HG03064 (cell line): Measurements from ENCODE around the gene MAP3K2.
A peak's percentile ranks its signal among the peaks of the same experiment; 100 is the strongest.

Source experiments
- ATAC-seq: cut with Tn5 transposase; IDR thresholded peaks from one replicate; pipeline ENCODE4 v1.9.1; 2021; ENCODE audit warnings: low read depth; ENCODE audit not compliant: unreplicated experiment

MAP3K2 gene

DNA sequence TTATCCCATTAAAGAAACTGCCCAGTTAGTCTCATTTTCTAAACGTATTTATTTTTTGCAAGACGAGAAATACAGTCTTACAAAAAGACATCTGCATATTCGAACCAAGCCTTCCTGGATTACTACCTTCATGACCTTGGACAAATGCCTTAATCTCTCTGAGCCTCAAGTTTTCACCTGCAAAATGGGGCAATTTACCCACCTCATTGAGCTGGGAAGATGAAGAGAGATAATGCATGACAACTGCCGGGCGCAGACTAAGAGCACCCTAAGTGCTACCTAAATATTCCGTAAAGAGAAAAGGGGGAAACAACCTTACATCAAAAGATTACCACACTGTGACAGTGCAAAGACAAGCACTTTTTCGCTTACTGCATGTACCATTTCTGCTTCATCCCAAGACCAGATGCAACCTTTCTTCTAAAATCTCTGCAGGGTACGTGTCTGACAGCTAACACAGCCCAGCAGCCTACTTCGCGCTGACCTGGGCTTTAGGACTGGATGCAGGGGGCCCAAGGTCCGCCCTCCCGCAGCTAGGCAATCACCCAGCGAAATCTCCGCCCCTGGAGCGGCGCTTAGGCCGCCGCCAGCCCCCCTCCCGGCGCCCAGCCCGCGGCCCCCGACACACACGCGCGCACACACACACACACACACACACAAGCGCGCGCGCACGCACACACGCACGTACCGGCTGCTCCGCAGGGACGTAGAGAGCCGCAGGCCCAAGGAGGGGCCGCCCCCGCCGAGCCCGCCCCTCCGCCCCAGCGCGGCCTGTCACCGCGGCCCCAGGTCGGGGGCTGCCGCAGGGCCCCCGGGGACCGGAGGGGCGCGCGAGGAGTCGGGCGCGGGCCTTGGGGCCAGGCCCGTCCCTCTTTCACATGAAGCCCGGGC, 766 bp downstream of the MAP3K2 start:
- peak; percentile 71 for ATAC-seq

DNA sequence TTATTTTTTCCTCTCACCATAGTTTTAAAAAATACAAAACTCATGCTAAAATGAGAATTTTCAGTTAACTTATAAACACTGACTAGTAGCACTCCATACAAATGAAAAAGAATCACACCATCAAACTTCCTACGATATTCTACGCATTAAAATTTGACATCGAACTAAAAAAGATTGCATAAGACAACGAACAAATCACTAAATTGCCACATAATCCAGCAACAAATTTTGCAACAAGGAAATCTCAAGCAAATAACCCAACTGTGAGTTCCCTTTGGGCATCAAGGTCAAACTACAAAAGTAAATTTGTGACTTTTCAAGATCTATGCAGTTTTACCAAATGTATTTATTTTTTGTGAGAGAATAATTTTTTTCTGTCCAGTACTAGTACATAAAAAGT, 1.5 kb downstream of the MAP3K2 start:
- ATAC-seq: no peak

DNA sequence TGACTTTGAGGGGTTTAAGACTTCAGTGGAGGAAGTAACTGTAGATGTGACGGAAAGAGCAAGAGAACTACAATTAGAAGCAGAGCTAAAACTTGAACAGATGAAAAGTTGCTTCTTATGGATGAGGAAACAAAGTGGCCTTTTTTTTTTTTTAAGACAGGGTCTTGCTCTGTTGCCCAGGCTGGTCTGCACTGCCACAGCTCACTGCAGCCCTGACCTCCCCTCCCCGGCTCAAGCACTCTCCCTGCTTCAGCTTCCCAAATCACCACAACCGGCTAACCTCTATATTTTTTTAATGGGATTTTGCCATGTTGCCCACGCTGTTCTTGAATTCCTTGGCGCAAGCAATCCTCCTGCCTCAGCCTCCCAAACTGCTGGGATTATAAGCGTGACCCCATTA, 3.2 kb downstream of the MAP3K2 start:
- no peak for ATAC-seq

DNA sequence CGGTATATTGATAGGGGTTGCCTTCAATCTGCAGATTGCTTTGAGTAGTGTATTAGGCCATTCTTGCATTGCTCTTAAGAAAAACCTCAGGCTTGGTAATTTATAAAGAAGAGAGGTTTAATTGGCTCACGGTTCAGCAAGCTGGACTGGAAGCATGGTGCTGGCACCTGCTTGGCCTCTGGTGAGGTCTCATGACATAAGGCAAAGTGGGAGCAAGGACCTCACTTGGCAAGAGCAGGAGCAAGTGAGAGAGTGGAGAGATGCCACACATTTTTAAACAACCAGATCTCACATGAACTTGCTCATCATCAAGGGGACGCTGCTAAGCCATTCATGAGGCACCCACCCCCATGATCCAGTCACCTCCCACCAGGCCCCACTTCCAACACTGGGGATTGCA, 4.9 kb downstream of the MAP3K2 start:
- ATAC-seq: no peak

DNA sequence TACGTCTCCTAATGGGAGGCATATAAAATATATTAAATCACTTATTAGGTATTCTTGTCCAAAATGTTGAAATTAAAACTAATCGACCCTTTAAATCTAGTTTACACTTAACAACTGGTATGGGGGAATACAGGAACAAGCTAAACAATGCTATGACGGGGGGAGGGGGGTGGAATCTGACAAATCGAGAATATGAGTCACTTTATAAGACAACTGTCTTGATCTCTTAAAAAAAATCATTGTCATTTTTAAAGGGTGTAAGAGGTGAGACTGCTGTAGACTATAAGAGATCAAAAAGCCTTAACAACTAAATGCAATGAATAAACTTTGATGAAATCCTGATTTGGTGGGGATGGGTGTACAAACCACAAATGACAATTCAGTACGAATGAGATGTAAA, 6.0 kb downstream of the MAP3K2 start:
- no peak for ATAC-seq

DNA sequence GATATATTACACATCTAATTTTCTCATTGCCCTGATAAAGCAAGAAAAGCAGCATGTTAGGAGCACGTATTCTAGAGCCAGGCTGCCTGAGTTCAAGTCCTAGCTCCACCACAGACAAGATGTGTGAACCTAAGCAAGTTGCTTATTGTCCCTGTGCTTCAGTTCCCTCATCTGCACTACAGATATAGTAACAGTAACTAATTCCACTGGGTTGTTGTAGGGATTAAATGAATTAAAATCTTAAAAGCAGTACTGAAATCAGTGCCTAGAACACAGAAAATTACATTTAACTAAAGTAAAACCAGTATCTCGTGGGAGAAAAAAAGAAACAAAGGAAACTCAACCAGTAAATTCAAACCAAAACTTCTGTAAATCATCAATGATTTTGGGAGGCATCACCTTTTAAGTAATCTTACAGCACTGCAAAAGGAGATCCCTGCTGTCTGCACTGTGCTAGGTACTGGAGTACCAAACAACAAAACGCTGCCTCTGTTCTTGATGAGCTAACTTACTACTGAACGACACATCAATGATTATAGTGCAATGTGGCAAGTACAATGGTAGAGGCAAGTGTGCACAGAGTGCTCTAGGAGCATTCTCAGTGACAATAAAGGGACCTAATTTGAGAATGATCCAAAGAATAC, 7.9 kb downstream of the MAP3K2 start:
- no peak for ATAC-seq

DNA sequence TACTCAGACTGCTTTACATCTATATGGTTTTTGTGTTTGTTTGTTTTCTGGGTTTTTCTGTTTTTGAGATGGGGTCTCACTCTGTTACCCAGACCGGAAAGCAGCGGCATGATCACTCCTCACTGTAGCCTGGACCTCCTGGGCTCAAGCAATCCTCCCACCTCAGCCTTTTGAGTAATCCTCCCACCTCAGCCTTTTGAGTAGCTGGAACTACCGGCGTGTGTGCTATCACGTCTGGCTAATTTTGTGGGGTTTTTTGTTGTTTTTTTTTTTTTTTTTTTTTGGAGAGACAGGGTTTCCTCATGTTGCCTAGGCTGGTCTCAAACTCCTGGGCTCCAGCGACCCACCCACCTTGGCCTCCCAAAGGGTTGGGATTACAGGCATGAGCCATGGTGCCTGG, 9.1 kb downstream of the MAP3K2 start:
- no peak for ATAC-seq

DNA sequence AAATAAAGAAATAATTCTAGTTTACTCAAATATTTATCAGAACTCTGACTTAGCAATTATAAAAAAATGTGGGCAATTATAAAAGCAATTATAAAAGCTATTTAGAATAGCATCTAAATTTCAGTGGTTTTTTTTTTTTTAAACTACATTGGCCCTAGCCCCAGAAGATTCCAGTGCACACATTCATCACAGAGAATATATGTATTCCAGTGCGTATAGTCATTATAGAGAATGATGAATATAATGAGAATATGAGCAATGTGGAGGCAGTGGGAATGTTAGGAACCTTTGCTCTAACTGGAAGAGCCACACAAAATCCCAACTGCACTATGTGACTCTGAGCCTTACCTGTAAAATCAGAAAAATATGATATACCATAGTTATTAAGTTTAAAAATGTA, 10.5 kb downstream of the MAP3K2 start:
- ATAC-seq: no peak

DNA sequence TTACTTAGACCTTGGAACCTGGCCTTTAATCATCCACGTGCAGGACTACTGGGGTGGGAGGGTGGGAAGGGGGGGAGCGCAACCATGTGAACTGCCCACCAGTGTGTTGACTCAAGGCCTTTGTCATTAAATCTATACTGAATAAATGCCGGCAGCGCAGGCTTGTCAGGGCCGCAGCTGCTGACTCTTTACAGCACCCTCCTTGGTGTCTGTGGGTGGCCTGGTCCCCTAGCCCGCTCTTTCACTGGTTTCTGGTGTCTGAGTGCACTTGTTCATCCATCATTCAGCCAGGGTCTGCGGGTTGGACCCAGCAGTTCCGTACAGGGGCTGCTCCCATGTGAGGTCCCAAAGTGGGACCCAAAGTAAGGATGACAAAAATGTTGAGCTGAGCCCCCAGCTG, 11.5 kb downstream of the MAP3K2 start:
- no peak for ATAC-seq

DNA sequence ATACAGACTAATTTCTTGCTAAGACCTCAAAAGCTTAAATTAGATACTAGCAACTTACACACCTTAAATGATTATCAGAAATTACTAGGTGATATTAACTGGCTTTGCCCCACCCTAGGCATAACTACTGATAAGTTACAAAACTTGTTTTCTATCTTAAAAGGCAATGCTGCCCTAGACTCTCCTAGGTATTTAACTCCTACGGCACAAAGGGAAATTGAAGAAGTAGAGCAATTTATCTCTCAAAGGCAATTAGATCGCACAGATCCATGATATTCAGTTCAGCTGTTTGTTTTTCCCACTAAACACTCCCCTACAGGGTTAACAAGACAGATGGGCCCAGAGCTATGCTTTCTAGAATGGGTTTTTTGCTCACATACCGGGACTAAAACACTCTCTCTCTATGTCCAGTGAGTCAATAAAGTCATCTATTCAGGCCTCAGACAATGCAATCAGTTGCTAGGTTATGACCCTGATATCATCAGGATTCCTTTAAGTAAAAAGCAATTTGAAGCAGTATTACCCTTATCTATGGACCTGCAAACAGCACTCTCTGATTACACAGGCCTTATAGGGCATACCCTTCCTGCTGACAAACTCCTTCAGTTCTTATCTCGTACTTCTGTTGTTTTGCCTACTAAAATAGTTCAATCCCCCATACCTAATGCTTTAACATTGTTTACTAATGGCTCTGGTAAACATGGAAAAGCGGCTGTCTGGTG, 14.3 kb downstream of the MAP3K2 start:
- no peak for ATAC-seq

DNA sequence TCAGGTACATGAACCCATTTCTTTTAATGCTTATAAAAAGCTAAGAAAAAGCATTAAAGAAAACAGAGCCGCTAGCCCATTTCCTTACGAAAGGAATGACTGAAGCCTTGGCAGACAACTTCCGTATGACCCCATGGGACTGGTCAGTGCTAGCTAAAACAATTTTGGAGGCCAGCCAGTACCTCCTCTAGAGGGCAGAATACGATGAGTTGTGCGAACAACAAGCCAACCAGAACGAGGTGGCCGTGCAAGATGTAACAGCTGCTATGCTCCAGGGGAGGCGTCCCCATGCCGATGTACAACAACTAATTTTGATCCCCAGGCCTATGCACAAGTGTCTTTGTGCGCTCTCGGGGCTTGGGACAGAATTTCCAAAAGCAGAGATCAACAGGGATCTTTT, 16.7 kb downstream of the MAP3K2 start:
- ATAC-seq: no peak

DNA sequence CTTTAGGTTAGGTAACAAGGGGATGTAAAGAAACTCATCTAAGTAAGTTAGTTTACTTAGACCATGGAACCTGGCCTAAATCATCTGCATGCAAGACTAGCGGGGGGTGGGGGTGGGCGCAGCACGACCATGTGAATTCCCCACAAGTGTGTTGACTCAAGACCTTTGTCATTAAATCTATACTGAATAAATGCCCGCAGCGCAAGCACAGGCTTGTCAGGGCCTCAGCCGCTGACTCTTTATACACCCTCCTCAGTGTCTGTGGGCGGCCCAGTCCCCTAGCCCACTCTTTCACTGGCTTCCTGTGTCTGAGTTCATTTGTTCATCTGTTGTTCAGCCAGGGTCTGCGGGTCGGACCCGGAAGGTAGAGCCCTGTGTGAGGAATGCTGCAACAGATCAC, 17.8 kb downstream of the MAP3K2 start:
- no peak for ATAC-seq

DNA sequence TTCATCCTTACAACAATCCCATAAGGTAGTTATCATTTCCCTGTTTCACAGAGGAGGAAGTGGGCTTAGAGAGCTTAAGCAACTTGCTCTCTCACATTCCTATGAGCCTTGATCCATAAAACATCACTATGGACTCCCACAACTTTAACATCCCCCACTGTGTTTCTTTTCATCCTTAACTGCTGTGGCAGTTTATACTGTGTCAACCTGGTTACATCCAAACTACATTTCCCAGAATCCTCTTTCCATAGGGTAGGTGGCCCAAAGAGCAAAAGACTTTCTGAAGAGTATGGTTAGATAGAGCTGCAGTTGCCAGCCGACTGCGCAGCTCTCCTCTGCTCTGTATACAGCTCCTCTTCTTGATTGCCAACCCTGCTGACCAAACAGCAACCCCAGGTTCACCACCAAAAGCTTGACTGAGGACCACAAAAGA, 22.5 kb downstream of the MAP3K2 start:
- no peak for ATAC-seq

DNA sequence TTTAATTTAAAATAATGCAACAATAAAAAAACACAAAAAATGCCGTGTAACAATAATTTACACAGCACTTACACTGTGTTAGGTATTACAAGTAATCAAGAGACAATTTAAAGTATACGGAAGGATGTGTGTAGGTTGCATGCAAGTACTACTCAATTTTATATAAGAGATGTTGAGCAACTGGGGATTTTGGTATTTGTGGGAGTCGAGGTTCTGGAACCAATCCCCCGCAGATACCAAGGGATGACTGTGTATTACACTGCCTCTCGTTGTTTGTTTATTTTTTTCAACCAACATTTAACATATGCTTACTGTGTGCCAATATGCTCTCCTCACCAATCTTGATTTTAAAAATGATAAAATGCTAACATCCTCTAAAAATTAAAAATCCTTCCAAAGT, 24.8 kb downstream of the MAP3K2 start:
- ATAC-seq: no peak

DNA sequence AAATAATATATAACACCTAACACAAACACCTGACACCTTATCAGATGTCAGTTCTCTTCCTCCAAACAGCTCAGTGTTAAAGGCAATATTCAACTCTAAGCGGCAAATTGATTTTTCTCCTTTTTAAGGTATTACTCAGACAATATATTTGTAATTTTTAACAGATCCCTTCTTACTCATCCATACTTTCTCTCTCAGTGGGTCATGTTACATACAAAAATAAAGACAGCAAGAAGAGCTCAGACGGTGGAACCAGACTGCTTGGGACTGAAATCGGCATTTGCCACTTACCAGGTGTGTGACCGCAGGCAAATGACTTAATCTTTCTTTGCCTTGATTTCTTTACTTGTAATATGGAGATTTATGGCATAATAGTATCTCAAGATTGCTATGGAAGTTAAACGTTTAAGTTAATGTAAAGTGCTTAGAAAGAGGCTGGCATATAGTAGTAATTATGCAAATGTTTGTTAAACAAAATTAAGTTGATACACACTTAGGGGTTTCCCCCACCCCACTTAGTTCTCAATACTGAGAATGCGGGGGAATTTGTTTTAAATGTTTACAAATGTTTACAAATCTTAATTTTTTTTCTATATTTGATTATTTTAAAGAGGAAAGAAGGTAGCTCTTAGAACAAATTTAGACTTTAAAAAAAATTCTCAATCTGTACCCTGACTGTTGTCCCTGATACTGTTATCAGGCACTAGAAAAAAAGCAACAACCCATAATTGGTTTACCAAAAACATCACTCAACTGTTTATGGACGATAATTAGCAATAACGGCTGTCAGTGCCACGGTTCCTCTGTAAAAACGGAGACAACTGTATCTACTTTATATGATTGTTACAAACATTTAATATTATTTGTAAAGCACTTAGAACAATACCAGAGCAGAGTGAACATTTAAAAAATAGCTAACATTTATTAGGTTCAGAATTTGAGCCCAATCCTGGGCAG, 25.6 kb downstream of the MAP3K2 start:
- no peak for ATAC-seq

DNA sequence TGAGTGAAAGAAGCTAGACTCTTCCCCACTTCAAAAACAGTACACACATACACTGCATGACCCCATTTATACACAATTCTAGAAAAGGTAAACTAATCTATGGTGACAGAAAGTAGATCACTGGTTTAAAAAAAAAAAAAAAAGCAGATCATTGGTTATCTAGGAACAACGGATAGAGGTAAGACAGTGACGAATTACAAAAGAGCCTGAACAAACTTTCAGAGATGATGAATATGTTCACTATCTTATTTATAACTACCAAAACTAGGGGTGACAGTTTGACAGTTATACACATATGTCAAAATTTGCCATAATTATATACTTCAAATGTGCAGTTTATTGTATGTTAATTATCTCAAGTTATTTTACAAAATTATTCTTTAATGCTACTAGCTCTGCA, 27.5 kb downstream of the MAP3K2 start:
- ATAC-seq: no peak

DNA sequence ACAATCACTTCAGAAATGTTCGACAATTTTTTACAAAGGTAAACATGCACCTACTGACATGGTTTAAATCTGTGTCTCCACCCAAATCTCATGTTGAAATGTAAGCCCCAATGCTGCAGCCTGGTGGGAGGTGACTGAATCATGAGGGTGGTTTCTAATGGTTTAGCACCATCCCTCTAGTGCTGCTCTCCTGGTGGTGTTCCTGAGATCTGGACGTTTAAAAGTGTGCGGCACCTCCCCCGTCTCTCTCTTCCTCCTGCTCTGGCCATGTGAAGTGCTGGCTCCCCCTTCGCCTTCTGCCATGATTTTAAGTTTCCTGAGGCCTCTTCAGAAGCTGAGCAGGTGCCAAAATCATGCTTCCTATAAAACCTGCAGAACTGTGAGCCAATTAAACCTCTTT, 28.3 kb downstream of the MAP3K2 start:
- ATAC-seq: no peak

DNA sequence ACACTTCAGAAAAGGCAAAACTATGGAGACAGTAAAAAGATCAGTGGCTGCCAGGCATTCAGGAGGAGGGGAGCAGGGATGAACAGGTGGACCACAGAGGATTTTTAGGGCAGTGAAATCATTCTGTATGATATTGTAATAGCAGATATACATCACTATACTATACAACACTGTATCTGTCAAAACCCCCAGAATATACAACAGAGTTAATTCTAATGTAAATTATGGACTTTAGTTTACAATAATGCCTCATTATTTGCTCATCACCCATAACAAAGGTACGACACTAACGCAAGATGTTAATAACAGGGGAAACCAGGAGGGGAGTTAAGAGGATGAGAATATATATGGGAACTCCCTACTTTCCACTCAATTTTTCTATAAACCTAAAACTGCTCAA, 28.8 kb downstream of the MAP3K2 start:
- no peak for ATAC-seq

DNA sequence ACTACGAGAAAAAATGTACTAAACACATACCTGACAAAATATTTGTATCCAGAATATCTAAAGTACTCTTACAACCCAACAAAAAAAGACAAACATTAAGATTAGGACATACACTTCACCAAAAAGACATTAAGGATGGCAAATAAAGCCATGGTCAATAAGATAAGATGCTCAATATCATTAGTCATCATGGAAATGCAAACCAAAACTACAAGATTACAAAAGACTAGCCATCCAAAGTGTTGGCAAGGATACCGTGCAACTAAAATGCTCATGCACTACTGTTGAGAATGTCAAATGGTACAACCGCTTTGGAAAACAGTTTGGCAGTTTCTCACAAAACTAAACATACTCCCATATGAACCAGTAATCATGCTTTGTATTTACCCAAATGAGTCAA, 29.7 kb downstream of the MAP3K2 start:
- ATAC-seq: no peak

DNA sequence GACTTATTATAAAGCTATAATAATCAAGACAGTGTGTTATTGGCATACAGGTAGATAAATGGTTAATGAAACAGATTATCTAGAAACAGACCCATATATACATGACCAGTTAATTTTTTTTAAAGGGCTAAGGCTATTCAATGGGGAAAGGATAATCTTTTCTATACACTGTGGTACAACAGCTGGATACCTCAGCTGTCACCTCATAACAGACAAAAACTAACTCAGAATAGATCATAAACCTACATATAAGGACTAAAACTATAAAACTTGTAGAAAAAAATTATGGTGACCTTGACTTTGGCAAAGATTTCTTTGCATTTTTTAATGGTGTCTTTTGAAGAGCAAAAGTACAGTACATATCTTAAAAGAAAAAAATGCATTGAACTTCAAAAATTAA, 30.2 kb downstream of the MAP3K2 start:
- ATAC-seq: no peak
